ENCODE results near the gene AKAP13.

DNA sequence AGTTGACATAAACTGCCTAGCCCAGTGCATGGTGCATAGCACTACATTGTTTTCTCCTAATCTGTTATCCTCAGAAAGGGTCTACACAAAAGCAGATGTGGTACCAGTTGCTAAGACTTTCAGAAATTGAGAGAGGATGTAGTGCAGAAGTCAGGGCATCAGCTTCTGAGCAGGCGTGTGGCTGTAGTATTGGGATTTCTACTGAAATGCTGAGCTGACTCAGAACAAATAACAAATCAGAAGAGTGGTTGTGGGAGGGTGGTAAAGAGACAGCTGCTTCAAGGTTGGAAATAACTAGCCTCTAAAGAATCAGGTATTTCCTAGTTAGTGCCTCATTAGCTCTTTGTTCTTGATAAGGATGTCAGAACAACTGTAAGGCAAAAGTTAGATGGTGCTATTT, 161.3 kb downstream of the AKAP13 start:
- TF ChIP-seq, protein P1, sequence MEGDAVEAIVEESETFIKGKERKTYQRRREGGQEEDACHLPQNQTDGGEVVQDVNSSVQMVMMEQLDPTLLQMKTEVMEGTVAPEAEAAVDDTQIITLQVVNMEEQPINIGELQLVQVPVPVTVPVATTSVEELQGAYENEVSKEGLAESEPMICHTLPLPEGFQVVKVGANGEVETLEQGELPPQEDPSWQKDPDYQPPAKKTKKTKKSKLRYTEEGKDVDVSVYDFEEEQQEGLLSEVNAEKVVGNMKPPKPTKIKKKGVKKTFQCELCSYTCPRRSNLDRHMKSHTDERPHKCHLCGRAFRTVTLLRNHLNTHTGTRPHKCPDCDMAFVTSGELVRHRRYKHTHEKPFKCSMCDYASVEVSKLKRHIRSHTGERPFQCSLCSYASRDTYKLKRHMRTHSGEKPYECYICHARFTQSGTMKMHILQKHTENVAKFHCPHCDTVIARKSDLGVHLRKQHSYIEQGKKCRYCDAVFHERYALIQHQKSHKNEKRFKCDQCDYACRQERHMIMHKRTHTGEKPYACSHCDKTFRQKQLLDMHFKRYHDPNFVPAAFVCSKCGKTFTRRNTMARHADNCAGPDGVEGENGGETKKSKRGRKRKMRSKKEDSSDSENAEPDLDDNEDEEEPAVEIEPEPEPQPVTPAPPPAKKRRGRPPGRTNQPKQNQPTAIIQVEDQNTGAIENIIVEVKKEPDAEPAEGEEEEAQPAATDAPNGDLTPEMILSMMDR (IDR thresholded peaks at IDR 0.05), result no peak
- no peak for TF ChIP-seq POLR2A (IDR thresholded peaks at IDR 0.05)
